Heart left ventricle (tissue), 13 donors: ENCODE results near the gene BTN1A1.

Experiments used
- CTCF ChIP-seq, 12 donors: fragments of 200-600 bp; sonication (generic) in 4 of 12; IDR thresholded peaks; one replicate each; pipeline versions ENCODE4 v1.5.0 to v1.8.0; 2018 to 2022; ENCODE audit warnings: antibody characterized with exemption in 12 of 12, mild to moderate bottlenecking in 5 of 12
- POLR2A ChIP-seq, 2 donors: fragments of 450-650 bp; IDR thresholded peaks; one replicate each; pipeline ENCODE4 v1.6.1; 2017; ENCODE audit warnings: antibody characterized with exemption in 2 of 2, mild to moderate bottlenecking in 2 of 2, moderate library complexity in 2 of 2
- donor health status: ischemic (EF 13 %, LVEDD 7.1; RV severe dilation, severe dysfunction).
- donor health status: DM: no; HTN: yes; CAD: no.
- donor health status: DM: no; HTN: no; CAD: no.
- donor health status: ischemic (EF 25% LVEDD 6.9; RV normal size, moderate dysfunction).
- donor health status: ischemic (EF 25% LVEDD 5.7; RV mildly dilated, moderate dysfunction).
- donor health status: ischemic (EF 35%, LVEDD 5.7; RV mildly dilated, moderate dysfunction).
- donor health status: nonischemic (EF 11% LVEDD 7.7; RV severe dilation, severe dysfunction).
- donor health status: DM: yes; HTN: yes; CAD: no.
- donor health status: PGD.
- donor health status: ischemic (EF 29% LVEDD 5.4; RV normal size, mild dysfunction).
- donor health status: nonischemic (EF 23%, LVEDD 6.1; RV moderate dilation, normal function).

- no peak for TF ChIP-seq POLR2A (IDR thresholded peaks at IDR 0.05)
- TF ChIP-seq CTCF (IDR thresholded peaks at IDR 0.05): no peak
Measured at GRCh38 chr6:26552205-26552604, 52.1 kb downstream of the BTN1A1 start.
